ENCODE data around the gene IQGAP3. TPM values are rescaled to one million over a fixed set of nuclear protein-coding genes. Genes with fewer than 3 reads are reported as not detected.

Gene IQGAP3
- polyA plus RNA-seq, 1 of the 3 experiments (the other 2 are of a cell fraction), result 15.6 TPM

DNA sequence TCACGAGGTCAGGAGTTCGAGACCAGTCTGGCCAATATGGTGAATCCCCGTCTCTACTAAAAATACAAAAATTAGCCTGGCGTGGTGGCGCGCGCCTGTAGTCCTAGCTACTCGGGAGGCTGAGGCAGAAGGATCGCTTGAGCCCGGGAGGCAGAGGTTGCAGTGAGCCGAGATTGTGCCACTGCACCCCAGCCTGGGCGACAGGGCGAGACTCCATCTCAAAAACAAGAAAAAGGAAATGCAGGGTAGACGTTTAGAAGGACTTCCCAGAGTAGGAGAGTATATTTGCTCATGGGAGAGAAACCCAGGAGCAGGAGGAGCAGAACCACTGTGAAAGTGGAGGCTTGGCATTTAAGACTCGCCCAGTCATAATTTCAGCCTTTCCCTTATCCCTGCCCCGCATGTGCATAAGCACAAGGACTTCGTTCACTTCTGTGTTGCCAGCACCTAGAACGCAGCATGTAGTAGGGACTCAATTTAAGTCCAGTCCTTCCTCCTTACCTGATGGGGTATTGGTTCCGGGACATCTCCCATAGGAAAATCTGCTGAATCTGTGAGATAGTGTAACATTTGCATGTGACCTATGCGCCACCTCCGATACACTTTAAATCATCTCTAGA is 66.6 kb downstream of the IQGAP3 start:
- ChIA-PET CTCF (interaction anchor here (0.8 to 1.6 kb wide), 3 partner anchors 11 to 50 kb away, joined by 3 to 9 read pairs (median 5); no protein-coding TSS in a partner anchor), POLR2A (no interaction called here)
- Histone ChIP-seq H3F3A (replicated peaks; ENCODE audit: insufficient read depth) (peaks cover 32% of the 10 kb centered on the region), H3K79me2 (ENCODE audit: insufficient read depth) (peaks cover 7% of the 10 kb centered on the region; the same call in 1 of the 2 replicates), H3K4me1 (ENCODE audit: control insufficient read depth in 1 of 2, insufficient read depth in 2 of 2, low read depth in 1 of 2, low read length in 1 of 2) (peaks cover 39 to 45% of the 10 kb centered on the region in 2 experiments), H4K20me1 (ENCODE audit: insufficient read depth) (no peaks in the 10 kb centered on the region), H3K36me3 (replicated peaks in 1 of 2; ENCODE audit: control insufficient read depth in 1 of 2, insufficient read depth in 2 of 2, low read length in 1 of 2) (no peaks in the 10 kb centered on the region), H3K27ac (ENCODE audit: low read depth in 2 of 2, low read length in 1 of 2) (peak overlapping the region; percentile 98 to 100), H3K9me2 (no peaks in the 10 kb centered on the region), H3K9me3 (no peaks in the 10 kb centered on the region), H3K4me2 (peak overlapping the region; percentile 94), H2AFZ (ENCODE audit: low read depth) (peak overlapping the region; percentile 69; the same call in 1 of the 2 replicates), H3K27me3 (ENCODE audit: insufficient read depth) (no peaks in the 10 kb centered on the region), H3K4me3 (ENCODE audit: low read depth in 2 of 2, low read length in 1 of 2) (peak overlapping the region in 1 of 2 experiments; percentile 43; a peak in 1 of 4 replicates), H3K9ac (peak overlapping the region; percentile 77; the same call in 1 of the 2 replicates)
- WGBS (ENCODE audit: low lambda C conversion rate), result 75% methylated on average over 21 of the region's 21 CpGs
- TF ChIP-seq USF2 (IDR thresholded peaks at IDR 0.05; ENCODE audit: borderline replicate concordance, low read depth, low read length), result no peak
- TF ChIP-seq EP300 (IDR thresholded peaks at IDR 0.05; ENCODE audit: borderline replicate concordance in 1 of 2, low read depth in 1 of 2, low read length in 1 of 2), result no peak
- no peak for TF ChIP-seq USF1 (IDR thresholded peaks at IDR 0.05; ENCODE audit: borderline replicate concordance, low read depth)
- TF ChIP-seq SMC3 (IDR thresholded peaks at IDR 0.05; ENCODE audit: low read depth, low read length), result no peak
- TF ChIP-seq RAD21 (IDR thresholded peaks at IDR 0.05; ENCODE audit: low read length), result no peak
- no peak for TF ChIP-seq SIN3A (IDR thresholded peaks at IDR 0.05; ENCODE audit: borderline replicate concordance, low read depth, low read length)
- no peak for TF ChIP-seq NFIC (IDR thresholded peaks at IDR 0.05; ENCODE audit: borderline replicate concordance)
- no peak for TF ChIP-seq FOSL2 (IDR thresholded peaks at IDR 0.05; ENCODE audit: borderline replicate concordance, low read depth)
- TF ChIP-seq CHD2 (IDR thresholded peaks at IDR 0.05; ENCODE audit: low read length, partially characterized antibody), result no peak
- TF ChIP-seq PBX3 (IDR thresholded peaks at IDR 0.05), result no peak
- no peak for TF ChIP-seq RCOR1 (IDR thresholded peaks at IDR 0.05; ENCODE audit: low read length)
- TF ChIP-seq, protein P1, sequence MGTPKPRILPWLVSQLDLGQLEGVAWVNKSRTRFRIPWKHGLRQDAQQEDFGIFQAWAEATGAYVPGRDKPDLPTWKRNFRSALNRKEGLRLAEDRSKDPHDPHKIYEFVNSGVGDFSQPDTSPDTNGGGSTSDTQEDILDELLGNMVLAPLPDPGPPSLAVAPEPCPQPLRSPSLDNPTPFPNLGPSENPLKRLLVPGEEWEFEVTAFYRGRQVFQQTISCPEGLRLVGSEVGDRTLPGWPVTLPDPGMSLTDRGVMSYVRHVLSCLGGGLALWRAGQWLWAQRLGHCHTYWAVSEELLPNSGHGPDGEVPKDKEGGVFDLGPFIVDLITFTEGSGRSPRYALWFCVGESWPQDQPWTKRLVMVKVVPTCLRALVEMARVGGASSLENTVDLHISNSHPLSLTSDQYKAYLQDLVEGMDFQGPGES (IDR thresholded peaks at IDR 0.05; ENCODE audit: low read depth, low read length), result no peak
- DNase-seq, result no peak
